ENCODE data around the gene NRCAM.

DNA sequence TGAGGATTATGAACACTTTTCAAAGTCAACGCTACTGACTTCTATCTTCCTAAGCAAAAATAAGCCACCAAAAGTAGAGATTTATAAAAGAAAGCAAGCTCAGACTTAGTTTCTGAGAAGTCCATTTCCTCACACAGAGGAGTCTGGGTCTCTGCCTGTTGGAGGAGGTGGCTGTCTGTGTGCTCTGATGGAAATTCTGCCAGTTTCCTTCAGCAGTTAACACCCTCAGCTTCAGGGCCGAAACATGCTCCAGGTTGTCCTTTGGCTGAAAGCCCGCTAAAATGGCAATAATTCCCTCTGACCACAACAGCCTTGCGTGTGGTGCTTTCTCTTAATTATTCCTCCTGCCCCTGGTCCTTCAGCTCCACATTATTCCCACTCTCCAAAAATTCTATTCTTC lies 198.3 kb downstream of the NRCAM start:
- TF ChIP-seq, protein P1, sequence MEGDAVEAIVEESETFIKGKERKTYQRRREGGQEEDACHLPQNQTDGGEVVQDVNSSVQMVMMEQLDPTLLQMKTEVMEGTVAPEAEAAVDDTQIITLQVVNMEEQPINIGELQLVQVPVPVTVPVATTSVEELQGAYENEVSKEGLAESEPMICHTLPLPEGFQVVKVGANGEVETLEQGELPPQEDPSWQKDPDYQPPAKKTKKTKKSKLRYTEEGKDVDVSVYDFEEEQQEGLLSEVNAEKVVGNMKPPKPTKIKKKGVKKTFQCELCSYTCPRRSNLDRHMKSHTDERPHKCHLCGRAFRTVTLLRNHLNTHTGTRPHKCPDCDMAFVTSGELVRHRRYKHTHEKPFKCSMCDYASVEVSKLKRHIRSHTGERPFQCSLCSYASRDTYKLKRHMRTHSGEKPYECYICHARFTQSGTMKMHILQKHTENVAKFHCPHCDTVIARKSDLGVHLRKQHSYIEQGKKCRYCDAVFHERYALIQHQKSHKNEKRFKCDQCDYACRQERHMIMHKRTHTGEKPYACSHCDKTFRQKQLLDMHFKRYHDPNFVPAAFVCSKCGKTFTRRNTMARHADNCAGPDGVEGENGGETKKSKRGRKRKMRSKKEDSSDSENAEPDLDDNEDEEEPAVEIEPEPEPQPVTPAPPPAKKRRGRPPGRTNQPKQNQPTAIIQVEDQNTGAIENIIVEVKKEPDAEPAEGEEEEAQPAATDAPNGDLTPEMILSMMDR (IDR thresholded peaks at IDR 0.05; ENCODE audit: insufficient read depth, low read length, poor library complexity, severe bottlenecking): no peak
- TF ChIP-seq EZH2phosphoT487 (conservative IDR thresholded peaks at IDR 0.05; ENCODE audit: low read length): no peak

Measured in SU-DHL-6 (cell line).